SK-N-DZ (cell line): ENCODE measurements around the gene HLCS.

Experiments
- DNase-seq: peaks from one replicate; pipeline ENCODE4 v3.0.0-alpha.2; 2015; ENCODE audit warnings: low spot score

HLCS gene

GRCh38 chr21:36747041-36747814 lies 219.2 kb downstream of the HLCS start:
- no peak for DNase-seq

DNA sequence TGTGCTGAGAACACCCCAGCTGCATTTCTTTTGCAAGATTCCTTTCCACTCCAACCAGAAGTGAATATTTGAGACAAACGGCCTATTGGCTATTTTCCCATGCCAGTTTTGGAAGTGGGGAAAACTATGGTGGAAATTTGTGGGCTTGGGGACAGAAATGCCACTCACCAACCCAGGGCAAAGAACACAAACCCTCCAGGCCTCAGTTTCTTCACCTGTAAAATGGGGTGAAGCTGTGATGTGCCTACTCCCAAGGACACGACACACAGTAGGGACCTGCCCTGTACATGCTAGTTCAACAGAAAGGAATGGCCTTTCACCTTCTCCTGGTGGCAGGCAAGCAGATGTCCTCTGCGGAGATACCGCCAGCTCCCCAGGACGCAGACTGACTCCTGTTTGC lies 221.0 kb downstream of the HLCS start:
- no peak for DNase-seq

DNA sequence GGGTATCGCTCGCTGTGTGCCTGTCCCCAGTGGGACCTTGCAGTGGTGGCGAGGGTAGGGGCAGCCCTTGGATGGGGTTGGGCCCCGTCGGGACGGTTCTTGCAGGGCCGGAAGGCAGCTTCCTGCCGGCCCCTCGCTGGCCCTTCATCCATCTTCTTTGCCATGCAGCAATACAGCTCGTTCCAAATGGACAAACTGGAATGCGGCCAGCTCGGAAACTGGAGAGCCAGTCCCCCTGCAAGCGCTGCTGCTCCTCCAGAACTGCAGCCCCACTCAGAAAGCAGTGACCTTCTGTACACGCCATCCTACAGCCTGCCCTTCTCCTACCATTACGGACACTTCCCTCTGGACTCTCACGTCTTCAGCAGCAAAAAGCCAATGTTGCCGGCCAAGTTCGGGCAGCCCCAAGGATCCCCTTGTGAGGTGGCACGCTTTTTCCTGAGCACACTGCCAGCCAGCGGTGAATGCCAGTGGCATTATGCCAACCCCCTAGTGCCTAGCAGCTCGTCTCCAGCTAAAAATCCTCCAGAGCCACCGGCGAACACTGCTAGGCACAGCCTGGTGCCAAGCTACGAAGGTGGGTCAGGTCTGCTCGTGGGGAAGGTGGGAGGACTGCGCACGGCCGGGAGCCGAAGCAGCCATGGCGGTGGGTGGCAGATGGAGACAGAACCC lies 221.8 kb downstream of the HLCS start:
- DNase-seq: no peak

GRCh38 chr21:36744190-36744559 lies 222.3 kb downstream of the HLCS start:
- DNase-seq: no peak

DNA sequence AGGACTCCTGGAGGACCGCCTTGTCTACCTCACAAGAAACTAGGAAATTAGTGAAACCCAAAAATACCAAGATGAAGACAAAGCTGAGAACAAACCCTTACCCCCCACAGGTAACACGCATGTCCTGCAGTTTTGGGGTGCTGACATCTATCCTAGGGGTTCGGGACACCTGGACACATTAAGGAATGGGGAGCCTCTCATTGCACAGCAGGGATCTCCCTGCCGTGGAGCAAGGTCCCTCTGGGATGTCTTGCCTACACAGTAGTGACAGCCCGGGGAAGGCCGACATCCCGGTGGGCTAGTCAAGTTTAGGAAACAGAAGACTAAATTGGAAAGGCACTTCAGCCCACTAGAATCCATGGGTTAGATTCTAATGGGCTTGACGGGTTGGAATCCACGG lies 223.0 kb downstream of the HLCS start:
- no peak for DNase-seq

- no peak for DNase-seq
Observed at GRCh38 chr21:36743008-36743407, 223.5 kb downstream of the HLCS start.

GRCh38 chr21:36741506-36741905 lies 225.0 kb downstream of the HLCS start:
- no peak for DNase-seq

DNA sequence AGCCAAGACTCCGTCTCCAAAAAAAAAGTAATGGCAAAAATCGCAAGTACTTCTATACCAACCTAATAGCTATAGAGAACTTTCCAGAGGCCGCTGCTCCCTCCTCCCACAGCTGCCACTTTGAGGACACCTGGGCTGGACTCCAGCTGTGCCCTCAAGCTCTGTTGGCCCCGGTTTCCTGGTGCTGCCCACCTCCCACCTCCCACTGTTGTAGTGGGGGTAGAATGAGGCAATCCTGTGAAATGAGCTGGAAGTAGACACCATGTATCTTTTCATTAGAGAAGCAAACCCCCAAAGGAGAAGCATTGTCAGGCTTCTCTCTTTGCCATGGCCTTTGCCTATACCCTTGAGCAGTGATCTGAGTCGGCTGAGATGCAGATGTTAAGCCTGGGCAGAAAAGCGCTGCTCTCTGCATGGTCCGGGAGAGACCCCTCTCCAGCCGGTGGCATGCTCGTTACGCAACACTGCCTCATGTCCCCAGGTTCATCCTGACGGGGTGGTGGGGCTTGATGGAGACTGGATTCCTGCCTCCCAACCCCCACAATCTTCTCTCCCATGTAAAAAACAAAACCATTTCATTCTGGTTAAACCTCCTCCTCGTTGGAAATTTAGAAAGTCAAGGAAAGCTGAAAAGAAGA lies 227.9 kb downstream of the HLCS start:
- no peak for DNase-seq

- DNase-seq: no peak
Observed at GRCh38 chr21:36735724-36736320, 230.6 kb downstream of the HLCS start.

GRCh38 chr21:36735201-36735515 lies 231.3 kb downstream of the HLCS start:
- DNase-seq: no peak

GRCh38 chr21:36734367-36735200 lies 231.9 kb downstream of the HLCS start:
- no peak for DNase-seq

DNA sequence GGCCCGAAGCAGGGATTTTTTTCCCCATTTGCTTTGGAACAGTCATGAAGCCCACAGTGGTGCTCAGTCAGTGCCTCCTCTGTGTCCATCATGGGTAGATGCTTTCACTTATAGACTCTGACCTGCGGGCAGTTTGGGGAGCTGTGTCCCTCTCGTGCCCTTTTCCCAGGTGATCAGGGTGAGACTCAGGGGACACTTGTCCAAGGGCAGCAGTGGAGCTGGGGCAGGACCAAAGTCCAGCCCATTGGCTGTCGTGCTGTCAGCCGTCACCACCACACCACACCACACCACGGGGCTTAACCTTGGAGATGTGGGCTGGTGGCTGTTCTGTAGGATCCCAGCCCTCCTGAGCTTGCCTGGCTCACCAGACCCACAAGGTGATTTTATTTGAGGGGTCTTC lies 232.6 kb downstream of the HLCS start:
- no peak for DNase-seq

GRCh38 chr21:36732761-36733160 lies 233.7 kb downstream of the HLCS start:
- DNase-seq: no peak

DNA sequence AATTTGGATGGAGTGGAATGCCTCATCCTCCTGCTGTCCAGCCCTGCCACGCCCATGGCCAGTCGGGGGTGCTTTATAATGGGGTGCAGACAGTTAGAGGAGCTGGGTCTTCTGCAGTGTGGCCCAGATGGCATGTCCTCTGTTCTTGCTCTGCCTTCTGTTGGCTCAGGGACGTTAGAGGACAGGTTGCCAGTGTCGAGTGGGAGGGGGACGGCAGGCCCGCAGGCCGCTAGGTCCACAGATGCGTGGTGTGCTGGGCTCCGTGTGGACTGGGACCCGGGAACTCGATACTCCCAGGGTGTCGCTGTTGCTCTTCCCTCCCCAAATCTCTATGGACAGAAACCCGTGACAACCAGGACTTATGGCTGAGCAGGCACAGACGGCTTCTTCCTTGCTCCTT lies 234.3 kb downstream of the HLCS start:
- no peak for DNase-seq

DNA sequence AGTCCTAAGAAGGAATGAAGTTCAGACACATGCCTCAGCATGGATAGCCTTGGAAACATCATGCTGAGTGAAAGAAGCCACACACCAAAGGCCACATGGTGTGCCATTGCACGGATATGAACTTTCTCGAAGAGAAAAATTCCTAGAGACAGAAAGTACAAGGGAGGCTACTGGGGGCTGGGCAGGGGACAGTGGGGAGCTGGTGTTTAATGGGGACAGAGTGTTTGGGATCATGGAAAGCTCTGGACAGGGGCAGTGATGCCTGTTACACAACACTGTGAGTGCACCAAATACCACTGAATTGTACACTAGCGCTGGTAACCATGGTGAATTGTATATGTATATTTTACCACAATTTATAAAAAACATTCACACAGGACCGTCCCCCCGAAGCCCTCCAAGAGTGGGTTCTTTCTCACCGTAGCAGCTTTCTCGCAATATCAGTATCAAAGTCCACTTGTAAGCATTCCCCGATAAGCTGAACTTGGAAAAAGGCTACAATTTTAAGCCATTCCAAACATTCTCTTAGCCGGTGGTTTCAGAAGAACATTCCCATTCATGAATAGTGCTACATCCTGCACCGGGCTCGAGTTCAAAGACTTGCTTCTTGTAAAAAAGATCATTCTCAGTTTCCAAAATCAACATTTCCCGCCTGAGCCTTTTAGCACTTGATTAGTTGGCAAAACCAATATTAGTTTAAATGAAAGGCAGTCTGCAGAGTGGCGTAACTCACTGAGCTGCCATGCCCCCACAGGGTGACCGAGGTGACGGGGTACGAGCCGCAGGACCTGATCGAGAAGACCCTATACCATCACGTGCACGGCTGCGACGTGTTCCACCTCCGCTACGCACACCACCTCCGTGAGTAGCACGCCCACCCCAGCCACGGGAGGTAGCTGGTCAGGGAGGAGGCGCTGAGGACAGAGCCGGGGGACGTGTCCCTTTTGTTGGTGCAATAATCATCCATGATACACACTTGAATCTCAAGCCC lies 235.9 kb downstream of the HLCS start:
- DNase-seq: no peak

DNA sequence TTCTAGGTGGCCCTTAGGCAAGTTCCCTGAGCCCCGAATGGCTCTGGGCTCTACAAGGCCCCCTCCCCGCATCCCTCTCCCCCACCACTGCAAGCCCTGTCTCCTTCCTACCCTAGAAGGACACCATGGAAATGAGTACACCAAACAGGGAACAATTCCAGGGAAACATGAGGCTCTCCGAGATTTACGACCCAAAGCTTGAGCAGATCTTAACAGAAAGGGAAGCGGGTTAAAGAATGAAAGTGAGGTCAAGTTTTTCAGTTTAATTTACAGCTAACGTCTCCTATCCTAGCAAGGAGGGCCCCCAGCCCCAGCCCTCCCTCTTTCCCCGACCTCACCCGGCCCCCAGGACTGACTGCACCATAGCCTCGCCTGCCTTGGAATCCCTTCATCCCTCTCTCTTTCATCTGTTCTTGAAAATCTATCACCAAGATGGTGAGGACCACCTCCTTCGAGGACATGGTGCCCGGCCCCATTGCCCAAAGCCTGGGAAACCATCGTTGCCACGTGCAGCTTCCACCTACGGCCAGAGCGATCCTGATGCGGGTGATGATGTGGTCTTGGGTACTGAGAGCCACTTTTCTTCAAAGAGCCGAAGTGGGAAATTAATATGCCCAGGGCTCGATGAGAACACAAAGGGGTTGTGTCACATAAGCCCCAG lies 237.0 kb downstream of the HLCS start:
- no peak for DNase-seq

DNA sequence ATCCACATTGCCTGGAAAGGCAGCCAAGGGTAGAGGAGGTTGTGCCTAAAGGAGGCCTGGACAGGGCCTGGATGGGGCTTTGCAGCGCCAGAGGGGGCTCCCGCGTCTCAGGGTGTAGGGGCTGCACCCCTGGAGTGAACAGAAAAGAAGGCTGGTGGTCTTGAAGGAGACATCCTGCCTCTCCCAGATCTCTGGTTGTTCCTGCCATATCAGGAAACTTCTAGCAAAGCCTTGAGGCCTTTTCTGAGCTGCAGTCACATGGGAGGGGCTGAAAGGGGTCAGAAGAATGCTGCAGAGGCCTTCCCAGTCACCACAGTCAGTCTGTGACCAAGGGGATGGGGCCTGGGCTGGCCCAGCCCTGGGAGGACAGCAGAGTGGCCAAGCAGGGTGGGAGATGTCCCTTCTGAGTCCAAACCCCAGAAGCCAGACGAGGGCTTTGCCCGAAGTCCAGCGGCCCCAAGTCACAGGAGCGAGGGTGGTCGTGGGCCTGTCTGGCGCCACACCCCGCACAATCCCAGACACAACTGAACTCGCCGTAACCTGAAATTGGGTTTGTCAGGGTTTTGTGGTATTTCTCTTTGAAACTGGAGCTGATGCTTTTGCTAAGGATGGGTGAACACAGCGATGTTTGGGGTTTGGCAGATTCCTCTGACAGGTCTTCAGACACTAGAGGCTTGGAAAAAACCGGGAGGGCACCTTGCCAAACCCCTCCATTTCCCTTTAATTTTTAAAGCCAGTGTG lies 237.9 kb downstream of the HLCS start:
- DNase-seq: no peak

- no peak for DNase-seq
Observed at GRCh38 chr21:36727866-36728265, 238.6 kb downstream of the HLCS start.

DNA sequence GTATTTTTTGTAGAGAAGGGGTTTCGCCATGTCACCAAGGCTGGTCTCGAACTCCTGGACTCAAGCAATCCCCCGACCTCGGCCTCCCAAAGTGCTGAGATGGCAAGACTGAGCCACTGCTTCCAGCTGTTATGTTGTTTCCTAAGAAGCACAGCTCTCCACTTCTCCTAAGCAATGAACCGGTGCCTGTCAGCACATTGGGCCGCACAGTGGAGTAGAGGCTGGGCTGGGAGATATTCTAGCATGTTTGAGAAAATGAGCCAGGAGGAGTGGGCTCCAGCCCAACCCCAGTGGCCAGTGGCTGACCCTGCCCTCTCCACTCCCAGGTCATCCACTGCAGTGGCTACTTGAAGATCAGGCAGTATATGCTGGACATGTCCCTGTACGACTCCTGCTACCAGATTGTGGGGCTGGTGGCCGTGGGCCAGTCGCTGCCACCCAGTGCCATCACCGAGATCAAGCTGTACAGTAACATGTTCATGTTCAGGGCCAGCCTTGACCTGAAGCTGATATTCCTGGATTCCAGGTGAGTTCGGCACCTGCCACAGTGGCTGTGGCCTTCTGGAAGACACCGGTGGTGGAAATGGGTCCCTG lies 240.6 kb downstream of the HLCS start:
- DNase-seq: no peak
